WERI-Rb-1 (cell line): ENCODE data around the gene CLTRN.
"Not testable (repeated sequence)": the region's sequence is repeated elsewhere in the genome, so short reads cannot be mapped to it uniquely, and the experiment has no call there.

Source experiments
- DNase-seq: peaks from one replicate; pipeline ENCODE4 v3.0.0-alpha.2; 2020
- H3K27ac ChIP-seq: fragments of 250-450 bp; sonication (Bioruptor Pico); 2 replicates; pipeline ENCODE4 v1.5.1; 2020; ENCODE audit warnings: mild to moderate bottlenecking, moderate library complexity
- H3K27me3 ChIP-seq: fragments of 250-450 bp; sonication (Bioruptor Pico); 2 replicates; pipeline ENCODE4 v1.5.1; 2021; ENCODE audit warnings: mild to moderate bottlenecking, low read depth, moderate library complexity; ENCODE audit not compliant: insufficient read depth, severe bottlenecking
- H3K36me3 ChIP-seq: fragments of 250-450 bp; sonication (Bioruptor Pico); 2 replicates; pipeline ENCODE4 v1.5.1; 2020; ENCODE audit warnings: mild to moderate bottlenecking, moderate library complexity
- H3K4me3 ChIP-seq: 2 replicates; pipeline ENCODE4 v1.5.1; 2011; ENCODE audit warnings: low read depth, mild to moderate bottlenecking, control low read depth, low read length
- H3K9me3 ChIP-seq: fragments of 250-450 bp; sonication (Bioruptor Pico); 2 replicates; pipeline ENCODE4 v1.5.1; 2021; ENCODE audit warnings: mild to moderate bottlenecking, moderate library complexity; ENCODE audit not compliant: severe bottlenecking
- CTCF ChIP-seq: IDR thresholded peaks from 2 replicates; pipeline ENCODE4 v1.5.1; 2011; ENCODE audit warnings: low read depth, mild to moderate bottlenecking, control low read depth, inconsistent platforms, low read length

CLTRN gene

GRCh38 chrX:15672881-15673280 lies 8.3 kb upstream of the CLTRN start:
- Histone ChIP-seq H3K4me3 (no peak overlapping the region), H3K9me3 (no peaks in the 10 kb centered on the region), H3K36me3 (no peaks in the 10 kb centered on the region; the same call in 1 of the 2 replicates), H3K27me3 (peaks cover 3% of the 10 kb centered on the region), H3K27ac (no peak overlapping the region)
- TF ChIP-seq CTCF = no peak
- no peak for DNase-seq

GRCh38 chrX:15663439-15663838 lies 1.2 kb downstream of the CLTRN start:
- Histone ChIP-seq H3K4me3 (no peak overlapping the region), H3K27me3 (peaks cover 19% of the 10 kb centered on the region), H3K36me3 (no peaks in the 10 kb centered on the region), H3K9me3 (no peaks in the 10 kb centered on the region), H3K27ac (no peak overlapping the region)
- no peak for TF ChIP-seq CTCF
- DNase-seq = no peak

GRCh38 chrX:15654804-15655203 lies 9.8 kb downstream of the CLTRN start:
- DNase-seq, H3K27ac ChIP-seq, H3K36me3 ChIP-seq, H3K9me3 ChIP-seq, H3K4me3 ChIP-seq: not testable (repeated sequence)
- peaks cover 18% of the 10 kb centered on the region for H3K27me3 ChIP-seq

GRCh38 chrX:15653961-15654360 lies 10.6 kb downstream of the CLTRN start:
- Histone ChIP-seq H3K4me3 (no peak overlapping the region), H3K9me3 (no peaks in the 10 kb centered on the region), H3K27ac (no peak overlapping the region), H3K36me3 (no peaks in the 10 kb centered on the region), H3K27me3 (peaks cover 18% of the 10 kb centered on the region)
- DNase-seq = no peak
- TF ChIP-seq CTCF = no peak

GRCh38 chrX:15647510-15647909 lies 17.1 kb downstream of the CLTRN start:
- H3K9me3 ChIP-seq, H3K4me3 ChIP-seq, H3K27me3 ChIP-seq, H3K27ac ChIP-seq, DNase-seq, H3K36me3 ChIP-seq: not testable (repeated sequence)

- DNase-seq = no peak
- no peak overlapping the region for H3K4me3 ChIP-seq
- H3K9me3 ChIP-seq = no peaks in the 10 kb centered on the region
- TF ChIP-seq CTCF = no peak
- H3K27ac ChIP-seq = no peak overlapping the region
- H3K27me3 ChIP-seq = peaks cover 6% of the 10 kb centered on the region
- H3K36me3 ChIP-seq = no peaks in the 10 kb centered on the region
Observed at GRCh38 chrX:15646543-15646942, 18.1 kb downstream of the CLTRN start.

- Histone ChIP-seq H3K9me3 (no peaks in the 10 kb centered on the region), H3K27ac (no peak overlapping the region), H3K36me3 (no peaks in the 10 kb centered on the region), H3K27me3 (peaks cover 8% of the 10 kb centered on the region), H3K4me3 (no peak overlapping the region)
- no peak for DNase-seq
- no peak for TF ChIP-seq CTCF
Observed at GRCh38 chrX:15646031-15646430, 18.6 kb downstream of the CLTRN start.
